Type B pancreatic cell (in vitro differentiated cells): ENCODE data around the gene NAT14. TPM values are rescaled to one million over a fixed set of nuclear protein-coding genes. Genes with fewer than 3 reads are reported as not detected.

ENCODE experiments used
- DNase-seq: peaks from one replicate; pipeline ENCODE4 v3.0.0; 2021; ENCODE audit warnings: mixed read lengths; ENCODE audit not compliant: unreplicated experiment; ENCODE audit errors: extremely low spot score
- H3K27ac Mint-ChIP-seq: 2 replicates; pipeline ENCODE4 v1.8.0; 2021; ENCODE audit warnings: mild to moderate bottlenecking, mixed read lengths
- H3K27me3 Mint-ChIP-seq: 2 replicates; pipeline ENCODE4 v1.8.0; 2021; ENCODE audit warnings: mixed read lengths
- H3K36me3 Mint-ChIP-seq: 2 replicates; pipeline ENCODE4 v1.8.0; 2021; ENCODE audit warnings: mixed read lengths
- H3K4me1 Mint-ChIP-seq: one replicate; pipeline ENCODE4 v1.8.0; 2021; ENCODE audit warnings: mixed read lengths; ENCODE audit not compliant: unreplicated experiment
- H3K4me3 Mint-ChIP-seq: 2 replicates; pipeline ENCODE4 v1.8.0; 2021; ENCODE audit warnings: mild to moderate bottlenecking, mixed read lengths
- H3K9me3 Mint-ChIP-seq: 2 replicates; pipeline ENCODE4 v1.8.0; 2021; ENCODE audit warnings: mixed read lengths
- total RNA-seq: library from RNA; stranded (reverse); gene quantifications from 2 replicates; pipeline ENCODE4 v1.2.1, GENCODE V29; 2021; ENCODE audit warnings: low replicate concordance
- TF ChIP-seq, protein P1 (sequence below): fragments of 200-600 bp; sonication (generic); conservative IDR thresholded peaks from 2 replicates; pipeline ENCODE4 v1.5.0; 2021; ENCODE audit warnings: antibody characterized with exemption, mild to moderate bottlenecking

Gene NAT14
- total RNA-seq, 1 donor from 2014 or later, result 64.3 TPM

DNA sequence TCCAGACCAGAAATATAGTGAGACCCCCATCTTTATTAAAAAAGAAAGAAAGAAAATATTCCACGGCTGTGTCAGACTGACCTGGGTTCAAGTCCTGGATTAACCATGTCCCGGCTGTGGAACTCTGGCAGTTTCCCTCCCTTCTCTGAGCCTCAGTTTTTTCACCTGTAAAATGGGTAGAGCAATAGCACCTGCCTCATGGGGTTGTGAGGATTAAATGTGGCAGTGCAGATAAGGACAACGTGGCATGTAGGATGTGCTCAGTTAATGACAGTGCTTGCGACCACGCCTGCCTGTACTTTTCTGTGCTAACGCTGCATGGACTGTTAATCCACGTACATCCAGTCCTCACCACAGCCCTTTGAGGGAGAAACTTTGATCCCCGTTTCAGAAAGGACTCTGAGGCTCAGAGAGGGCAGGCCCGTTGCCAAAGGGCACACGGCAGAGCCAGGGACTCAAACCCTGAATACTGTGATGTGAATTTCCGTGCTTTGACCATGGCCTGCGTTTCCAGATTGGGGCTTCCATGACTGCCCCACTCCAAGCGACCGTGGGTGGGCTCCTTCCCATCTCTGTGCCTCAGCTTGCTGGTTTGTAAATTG, 35.8 kb downstream of the NAT14 start:
- Mint-ChIP-seq H3K9me3 (no peaks in the 10 kb centered on the region), H3K4me1 (peaks cover 5% of the 10 kb centered on the region), H3K36me3 (no peaks in the 10 kb centered on the region), H3K27me3 (peaks cover 8% of the 10 kb centered on the region), H3K4me3 (no peak overlapping the region), H3K27ac (no peak overlapping the region)
- DNase-seq, result no peak
- TF ChIP-seq, protein P1, sequence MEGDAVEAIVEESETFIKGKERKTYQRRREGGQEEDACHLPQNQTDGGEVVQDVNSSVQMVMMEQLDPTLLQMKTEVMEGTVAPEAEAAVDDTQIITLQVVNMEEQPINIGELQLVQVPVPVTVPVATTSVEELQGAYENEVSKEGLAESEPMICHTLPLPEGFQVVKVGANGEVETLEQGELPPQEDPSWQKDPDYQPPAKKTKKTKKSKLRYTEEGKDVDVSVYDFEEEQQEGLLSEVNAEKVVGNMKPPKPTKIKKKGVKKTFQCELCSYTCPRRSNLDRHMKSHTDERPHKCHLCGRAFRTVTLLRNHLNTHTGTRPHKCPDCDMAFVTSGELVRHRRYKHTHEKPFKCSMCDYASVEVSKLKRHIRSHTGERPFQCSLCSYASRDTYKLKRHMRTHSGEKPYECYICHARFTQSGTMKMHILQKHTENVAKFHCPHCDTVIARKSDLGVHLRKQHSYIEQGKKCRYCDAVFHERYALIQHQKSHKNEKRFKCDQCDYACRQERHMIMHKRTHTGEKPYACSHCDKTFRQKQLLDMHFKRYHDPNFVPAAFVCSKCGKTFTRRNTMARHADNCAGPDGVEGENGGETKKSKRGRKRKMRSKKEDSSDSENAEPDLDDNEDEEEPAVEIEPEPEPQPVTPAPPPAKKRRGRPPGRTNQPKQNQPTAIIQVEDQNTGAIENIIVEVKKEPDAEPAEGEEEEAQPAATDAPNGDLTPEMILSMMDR, result no peak

DNA sequence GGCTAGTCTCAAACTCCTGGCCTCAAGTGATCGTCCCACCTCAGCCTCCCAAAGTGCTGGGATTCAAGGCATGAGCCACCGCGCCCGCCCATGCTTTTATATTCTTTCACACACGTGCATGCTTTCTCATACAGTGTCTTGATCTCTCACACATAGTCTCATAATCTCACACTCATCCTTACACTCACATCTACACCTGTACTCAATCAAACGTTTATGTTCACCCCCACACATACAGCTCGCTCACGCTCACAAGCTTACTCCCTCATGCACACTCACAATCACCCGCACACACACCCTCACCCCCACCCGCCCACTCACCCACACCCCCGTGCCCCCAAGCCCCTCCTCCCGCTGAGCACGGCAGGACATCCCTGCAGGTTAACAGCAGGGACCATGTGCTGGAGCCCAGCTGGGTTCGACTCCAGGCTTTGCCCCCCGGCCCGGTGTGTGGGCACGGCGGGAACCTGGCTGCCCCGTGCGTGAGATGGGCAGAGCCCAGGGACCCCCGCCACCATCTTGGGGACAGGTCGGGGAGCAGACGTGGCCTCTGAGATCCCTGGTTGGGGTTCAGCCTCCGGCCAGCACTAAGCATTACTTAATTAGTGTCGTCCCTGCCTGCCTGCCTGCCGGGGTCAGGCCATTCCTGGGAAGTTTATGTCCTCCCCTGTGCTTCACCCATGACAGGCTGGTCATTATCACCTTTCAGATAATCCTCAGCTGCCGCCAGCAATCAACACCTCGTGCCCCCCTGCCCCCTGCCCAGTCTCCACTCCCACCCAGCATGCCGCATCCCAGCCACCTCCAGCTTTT, 40.5 kb downstream of the NAT14 start:
- Mint-ChIP-seq H3K4me3 (no peak overlapping the region), H3K36me3 (no peaks in the 10 kb centered on the region), H3K4me1 (peaks cover 5% of the 10 kb centered on the region), H3K27ac (no peak overlapping the region), H3K9me3 (no peaks in the 10 kb centered on the region), H3K27me3 (peaks cover 8% of the 10 kb centered on the region)
- TF ChIP-seq, protein P1, result no peak
- DNase-seq, result no peak

DNA sequence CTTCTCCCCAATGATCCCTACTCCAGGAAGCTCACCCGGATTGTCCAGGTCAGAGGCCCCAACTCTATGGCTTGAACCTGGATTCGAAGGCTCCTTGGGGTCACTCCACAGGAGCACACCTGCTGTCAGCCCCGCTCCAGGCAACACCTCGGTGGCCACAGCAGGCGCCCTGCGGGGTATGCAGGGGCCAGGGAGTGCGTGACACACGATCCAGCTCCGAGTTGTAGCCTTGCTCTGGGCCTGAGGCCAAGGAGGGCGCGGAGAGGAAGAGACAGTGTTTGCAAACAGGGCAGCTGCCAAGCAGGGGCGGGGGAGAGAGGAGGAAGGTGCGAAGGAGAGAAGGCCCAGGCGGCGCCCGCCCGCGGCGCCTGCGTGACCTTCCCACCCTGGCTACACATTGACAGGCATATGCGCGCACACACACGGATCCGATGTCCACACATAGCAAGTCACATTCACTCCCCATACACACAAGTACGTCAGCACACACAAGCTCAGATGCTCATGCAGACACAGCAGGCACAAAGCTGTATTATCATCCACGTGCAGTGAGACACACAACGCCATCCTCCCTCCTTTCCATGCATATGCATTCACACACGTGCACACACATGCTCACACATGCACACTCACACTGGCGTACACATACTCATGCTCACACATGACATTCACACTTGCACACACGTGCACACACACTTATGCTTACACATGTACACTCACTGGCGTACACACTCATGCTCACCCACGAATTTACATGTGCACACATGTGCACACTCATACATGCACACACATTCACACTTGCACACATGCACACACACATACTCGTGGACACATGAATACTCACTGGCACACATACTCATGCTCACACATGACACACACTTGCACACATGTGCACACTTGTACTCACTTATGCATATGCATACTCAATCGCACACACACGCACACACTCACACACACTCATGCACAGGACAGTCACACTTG, 41.5 kb downstream of the NAT14 start:
- Mint-ChIP-seq H3K9me3 (no peaks in the 10 kb centered on the region), H3K27ac (no peak overlapping the region), H3K27me3 (peaks cover 8% of the 10 kb centered on the region), H3K36me3 (no peaks in the 10 kb centered on the region), H3K4me3 (no peak overlapping the region), H3K4me1 (peaks cover 5% of the 10 kb centered on the region)
- TF ChIP-seq, protein P1, result no peak
- no peak for DNase-seq

DNA sequence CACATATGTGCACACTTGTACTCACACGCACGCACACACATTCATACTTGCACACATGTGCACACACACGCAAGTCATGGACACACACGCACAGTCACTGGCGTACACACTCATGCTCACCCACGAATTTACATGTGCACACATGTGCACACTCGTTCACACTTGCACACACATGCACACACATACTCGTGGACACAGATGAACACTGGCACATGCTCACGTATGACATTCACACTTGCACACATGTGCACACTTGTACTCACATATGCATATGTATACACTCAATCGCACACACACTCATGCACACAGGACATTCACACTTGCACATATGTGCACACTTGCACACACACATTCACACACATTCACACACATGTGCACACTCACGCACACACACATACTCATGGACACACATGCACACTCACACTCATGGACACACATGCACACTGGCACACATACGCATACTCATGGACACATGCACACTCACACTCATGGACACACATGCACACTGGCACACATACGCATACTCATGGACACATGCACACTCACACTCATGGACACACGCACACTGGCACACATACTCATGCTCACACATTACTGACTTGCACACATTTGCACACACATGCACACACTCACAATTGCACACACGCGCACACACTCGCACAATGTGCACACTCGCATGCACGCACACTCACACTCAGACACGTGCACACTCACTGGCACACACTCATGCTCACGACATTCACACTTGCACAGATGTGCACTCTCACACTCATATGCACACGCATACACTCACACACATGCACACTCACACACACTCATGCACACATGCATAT, 42.4 kb downstream of the NAT14 start:
- DNase-seq, result no peak
- Mint-ChIP-seq H3K27ac (no peak overlapping the region), H3K27me3 (peaks cover 8% of the 10 kb centered on the region), H3K9me3 (no peaks in the 10 kb centered on the region), H3K36me3 (no peaks in the 10 kb centered on the region), H3K4me3 (no peak overlapping the region), H3K4me1 (no peaks in the 10 kb centered on the region)
- TF ChIP-seq, protein P1, result no peak
